ENCODE data around the gene UGGT2.

The UGGT2 gene

GRCh38 chr13:95906999-95907398 lies 146.2 kb downstream of the UGGT2 start:
- no peak for TF ChIP-seq CTCF (IDR thresholded peaks at IDR 0.05; ENCODE audit: low read depth, low read length)
- H3K4me3 ChIP-seq (ENCODE audit: low read depth, low read length), result no peak overlapping the region

DNA sequence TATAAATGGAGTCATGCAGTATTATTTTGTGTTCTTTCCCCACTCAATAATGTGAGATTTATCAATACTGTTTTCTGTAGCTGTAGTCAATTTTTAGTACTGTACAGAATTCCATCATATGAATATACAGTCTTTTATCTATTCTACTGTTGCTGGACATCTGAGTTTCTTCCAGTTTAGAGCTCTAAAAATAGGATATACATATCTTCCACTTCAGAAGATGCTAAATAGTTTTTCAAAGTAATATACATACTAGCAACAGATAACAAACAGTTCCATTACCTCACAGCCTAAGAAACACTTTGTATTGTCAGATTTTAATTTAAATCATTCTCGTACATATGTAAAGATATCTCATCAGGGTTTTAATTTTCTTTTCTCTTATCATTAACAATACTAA lies 149.6 kb downstream of the UGGT2 start:
- TF ChIP-seq CTCF (IDR thresholded peaks at IDR 0.05; ENCODE audit: low read depth, low read length), result no peak
- no peak overlapping the region for H3K4me3 ChIP-seq (ENCODE audit: low read depth, low read length)

GRCh38 chr13:95902741-95903140 lies 150.5 kb downstream of the UGGT2 start:
- no peak for TF ChIP-seq CTCF (IDR thresholded peaks at IDR 0.05; ENCODE audit: low read depth, low read length)
- H3K4me3 ChIP-seq (ENCODE audit: low read depth, low read length), result no peak overlapping the region

DNA sequence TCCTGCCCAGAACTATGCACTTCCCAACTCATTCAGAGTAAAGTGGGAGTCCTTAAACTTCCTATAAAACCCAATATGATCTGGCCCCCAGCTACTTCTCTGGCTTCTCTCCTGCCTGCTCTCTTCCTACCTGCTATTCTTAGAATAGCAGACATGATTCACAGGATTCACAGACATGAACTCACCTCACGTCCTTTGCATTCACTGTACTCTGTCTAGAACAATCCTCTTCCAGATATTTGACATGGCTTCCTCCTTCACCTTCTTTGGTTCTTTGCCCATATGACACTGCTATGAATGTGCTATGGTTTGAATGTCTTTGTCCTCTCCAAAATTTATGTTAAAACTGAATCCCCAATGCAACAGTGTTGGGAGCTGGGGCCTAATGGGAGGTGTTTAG lies 154.9 kb downstream of the UGGT2 start:
- no peak overlapping the region for H3K4me3 ChIP-seq (ENCODE audit: low read depth, low read length)
- no peak for TF ChIP-seq CTCF (IDR thresholded peaks at IDR 0.05; ENCODE audit: low read depth, low read length)

DNA sequence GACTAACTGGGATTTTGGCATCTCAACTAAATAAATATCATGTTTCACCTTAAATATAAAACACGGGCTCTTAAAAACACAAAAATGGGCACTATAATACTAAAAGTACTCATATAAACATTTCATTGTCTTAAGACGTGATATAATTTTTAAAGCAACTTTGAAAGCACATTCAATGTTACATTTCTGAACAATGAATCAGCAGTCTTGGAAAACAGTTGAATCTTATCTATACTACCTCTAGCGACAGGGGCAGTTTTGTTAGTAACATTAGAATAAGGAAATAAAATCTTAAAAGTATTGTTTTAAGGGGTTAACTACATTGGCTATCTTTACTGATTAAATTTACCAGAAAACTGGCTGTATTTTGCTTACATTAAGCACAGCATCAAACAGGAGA lies 156.9 kb downstream of the UGGT2 start:
- no peak overlapping the region for H3K4me3 ChIP-seq (ENCODE audit: low read depth, low read length)
- no peak for TF ChIP-seq CTCF (IDR thresholded peaks at IDR 0.05; ENCODE audit: low read depth, low read length)

GRCh38 chr13:95893861-95894260 lies 159.3 kb downstream of the UGGT2 start:
- TF ChIP-seq CTCF (IDR thresholded peaks at IDR 0.05; ENCODE audit: low read depth, low read length), result no peak
- no peak overlapping the region for H3K4me3 ChIP-seq (ENCODE audit: low read depth, low read length)

DNA sequence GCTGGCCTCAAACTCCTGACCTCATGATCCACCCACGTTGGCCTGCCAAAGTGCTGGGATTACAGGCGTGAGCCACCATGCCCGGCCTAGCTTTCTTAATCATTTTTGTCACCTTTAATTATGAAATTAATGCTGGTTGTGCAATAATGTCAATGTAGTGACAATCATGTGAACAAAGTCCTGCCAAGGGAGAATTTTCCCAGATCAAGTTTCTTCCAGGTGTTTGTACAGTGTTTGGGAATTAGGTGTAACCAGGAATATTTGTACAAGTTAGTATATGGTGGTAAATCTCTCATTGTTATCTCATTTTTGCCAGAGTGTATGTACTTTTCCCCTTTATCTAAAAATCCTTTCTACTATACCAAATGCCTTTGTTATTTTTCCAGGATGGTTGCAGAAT lies 171.1 kb downstream of the UGGT2 start:
- TF ChIP-seq CTCF (IDR thresholded peaks at IDR 0.05; ENCODE audit: low read depth, low read length), result no peak
- H3K4me3 ChIP-seq (ENCODE audit: low read depth, low read length), result no peak overlapping the region

All from WI38 (cell line).